Renal cortical epithelial cell (primary cell): Measurements from ENCODE around the gene TMEM259. TPM values are rescaled to one million over a fixed set of nuclear protein-coding genes. Genes with fewer than 3 reads are reported as not detected.

Experiments
- DNase-seq: peaks from one replicate; pipeline ENCODE4 v3.0.0-alpha.2; 2011; ENCODE audit warnings: low read depth
- total RNA-seq: library from RNA; depleted of rRNA; stranded (reverse); fragments of >200 nt; gene quantifications from 2 replicates; pipeline ENCODE4 v1.2.3, GENCODE V29; 2014

Gene TMEM259
- total RNA-seq, 1 donor from 2014 or later = 114 TPM

GRCh38 chr19:962683-963400, 58.1 kb downstream of the TMEM259 start:
- no peak for DNase-seq

GRCh38 chr19:961866-962620, 58.9 kb downstream of the TMEM259 start:
- DNase-seq = no peak

- DNase-seq = no peak
Observed at GRCh38 chr19:960601-960938, 60.4 kb downstream of the TMEM259 start.

GRCh38 chr19:960020-960419, 60.9 kb downstream of the TMEM259 start:
- DNase-seq = no peak

Other genes with a start within 250 kb of the TMEM259 start
- 67.7 and 134 TPM in 2 replicates for gene PTBP1, start 223.7 kb downstream of the TMEM259 start, total RNA-seq
- gene PLPPR3, start 199.2 kb downstream of the TMEM259 start, total RNA-seq = 0.50 and 0.87 TPM in 2 replicates
- gene AZU1, start 193.3 kb downstream of the TMEM259 start, total RNA-seq = not detected in 2 replicates
- gene PRTN3, start 180.1 kb downstream of the TMEM259 start, total RNA-seq = not detected in 2 replicates
- gene ELANE, start 168.8 kb downstream of the TMEM259 start, total RNA-seq = not detected in 2 replicates
- 2.1 and 3.1 TPM in 2 replicates for gene CFD, start 161.5 kb downstream of the TMEM259 start, total RNA-seq
- 22.6 and 55.4 TPM in 2 replicates for gene MED16, start 127.9 kb downstream of the TMEM259 start, total RNA-seq
- gene RNU6-9, start 127.6 kb downstream of the TMEM259 start, total RNA-seq = not detected in 2 replicates
- gene R3HDM4, start 107.9 kb downstream of the TMEM259 start, total RNA-seq = 36.6 and 38.3 TPM in 2 replicates
- gene KISS1R, start 103.8 kb downstream of the TMEM259 start, total RNA-seq = not detected in 2 replicates
- gene ARID3A, start 95.1 kb downstream of the TMEM259 start, total RNA-seq = 9.5 and 18.8 TPM in 2 replicates
- 31.1 and 50.4 TPM in 2 replicates for gene WDR18, start 36.8 kb downstream of the TMEM259 start, total RNA-seq
- gene GRIN3B, start 20.7 kb downstream of the TMEM259 start, total RNA-seq = 2.4 and 3.6 TPM in 2 replicates
- gene RNU6-2, start 399 bp upstream of the TMEM259 start, total RNA-seq = not detected in 2 replicates
- gene CNN2, start 5.5 kb upstream of the TMEM259 start, total RNA-seq = 312 and 501 TPM in 2 replicates
- gene ABCA7, start 19.0 kb upstream of the TMEM259 start, total RNA-seq = 15.6 and 24.6 TPM in 2 replicates
- gene ARHGAP45, start 46.0 kb upstream of the TMEM259 start, total RNA-seq = 8.3 and 13.4 TPM in 2 replicates
- gene POLR2E, start 74.3 kb upstream of the TMEM259 start, total RNA-seq = 101 and 168 TPM in 2 replicates
- 205 and 337 TPM in 2 replicates for gene GPX4, start 82.9 kb upstream of the TMEM259 start, total RNA-seq
- 40.5 and 113 TPM in 2 replicates for gene SBNO2, start 153.1 kb upstream of the TMEM259 start, total RNA-seq
- gene STK11, start 184.7 kb upstream of the TMEM259 start, total RNA-seq = 113 and 140 TPM in 2 replicates
- 0.87 and 4.3 TPM in 2 replicates for gene CBARP, start 216.9 kb upstream of the TMEM259 start, total RNA-seq
- gene ATP5F1D, start 220.6 kb upstream of the TMEM259 start, total RNA-seq = 29.0 and 29.2 TPM in 2 replicates
- 12.2 and 44.9 TPM in 2 replicates for gene MIDN, start 227.5 kb upstream of the TMEM259 start, total RNA-seq
- gene CIRBP, start 248.2 kb upstream of the TMEM259 start, total RNA-seq = 174 and 314 TPM in 2 replicates